Activated CD8-positive, alpha-beta memory T cell treated with anti-CD3 and anti-CD28 coated beads for 48 hours (primary cell): ENCODE results near the gene ATG4B.

Experiments used
- DNase-seq, 3 experiments: peaks; one replicate each; pipeline ENCODE4 v3.0.0-alpha.2; 2020; ENCODE audit warnings: low read depth in 2 of 3, low spot score in 2 of 3

The ATG4B gene

DNA sequence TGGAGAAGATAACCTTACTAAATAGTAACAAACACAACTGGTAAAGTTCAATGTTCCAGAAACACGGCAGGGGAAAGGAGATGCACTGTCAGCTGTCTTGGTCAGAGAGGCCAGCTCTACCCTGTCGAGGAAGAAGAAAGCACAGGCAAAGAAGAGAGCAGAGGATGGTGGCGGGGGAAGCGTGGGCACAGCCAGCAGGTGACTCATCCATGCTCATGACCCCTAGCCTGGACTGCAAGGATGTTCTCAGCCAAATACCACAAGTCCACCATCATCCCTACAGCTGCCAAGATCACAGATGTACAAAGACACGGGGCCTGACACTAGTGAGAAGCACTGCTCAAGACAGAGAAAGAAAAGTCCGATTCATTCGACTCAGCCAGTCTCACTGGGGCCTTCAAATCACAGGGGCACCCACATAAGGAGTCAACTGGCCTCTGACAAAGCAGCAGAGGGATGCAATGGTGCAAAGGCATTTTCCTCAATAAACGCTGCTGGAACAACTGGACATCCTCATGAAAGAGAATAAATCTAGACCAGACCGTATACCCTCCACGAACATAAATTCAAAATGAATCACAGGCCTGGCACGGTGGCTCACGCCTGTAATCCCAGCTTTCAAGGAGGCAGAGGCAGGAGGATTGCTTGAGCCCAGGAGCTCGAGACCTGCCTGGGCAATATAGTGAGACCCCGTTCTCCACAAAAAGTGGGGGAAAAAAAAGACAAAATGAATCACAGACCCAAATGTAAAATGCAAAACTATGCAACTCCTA is 43.5 kb downstream of the ATG4B start:
- no peak for DNase-seq

DNA sequence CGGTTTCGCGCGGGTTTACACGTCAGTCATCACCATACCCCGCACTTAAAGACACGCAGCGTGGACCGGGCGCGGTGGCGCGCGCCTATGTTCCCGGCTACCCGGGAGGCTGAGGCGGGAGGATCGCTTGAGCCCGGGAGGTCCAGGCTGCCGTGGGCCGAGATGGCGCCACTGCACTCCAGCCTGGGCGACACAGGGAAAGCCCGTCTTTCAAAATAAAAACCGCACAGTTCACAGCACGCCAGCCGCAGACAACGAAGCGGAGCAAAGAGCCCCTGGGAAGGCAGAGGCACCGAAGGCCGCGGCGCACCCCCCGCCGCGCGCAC is 48.8 kb downstream of the ATG4B start:
- no peak for DNase-seq

GRCh38 chr2:241686650-241687425 is 49.3 kb downstream of the ATG4B start, which contains the start of gene DTYMK:
Gene DTYMK (minus strand): TSS chr2:241686815. CDS start chr2:241686783, 32 bp downstream.
- peak; percentile 90 to 93 (median 93) for DNase-seq

DNA sequence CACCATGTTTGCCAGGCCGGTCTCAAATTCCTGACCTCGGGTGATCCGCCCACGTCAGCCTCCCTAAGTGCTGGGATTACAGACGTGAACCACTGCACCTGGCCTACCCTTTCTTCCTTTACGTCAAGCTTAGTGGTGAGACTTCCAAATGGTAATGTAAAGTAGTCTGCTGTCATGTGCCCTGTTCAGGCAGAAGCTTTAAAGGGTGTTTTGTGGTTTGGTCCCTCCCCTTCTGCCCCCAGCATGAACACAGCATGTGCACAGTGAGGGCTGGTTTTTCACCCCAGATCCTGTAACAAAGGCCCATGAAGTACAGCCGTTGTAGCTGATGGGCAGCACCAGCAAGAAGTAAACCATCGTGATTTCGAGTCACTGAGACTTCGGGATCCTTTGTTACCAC is 51.8 kb downstream of the ATG4B start:
- no peak for DNase-seq

DNA sequence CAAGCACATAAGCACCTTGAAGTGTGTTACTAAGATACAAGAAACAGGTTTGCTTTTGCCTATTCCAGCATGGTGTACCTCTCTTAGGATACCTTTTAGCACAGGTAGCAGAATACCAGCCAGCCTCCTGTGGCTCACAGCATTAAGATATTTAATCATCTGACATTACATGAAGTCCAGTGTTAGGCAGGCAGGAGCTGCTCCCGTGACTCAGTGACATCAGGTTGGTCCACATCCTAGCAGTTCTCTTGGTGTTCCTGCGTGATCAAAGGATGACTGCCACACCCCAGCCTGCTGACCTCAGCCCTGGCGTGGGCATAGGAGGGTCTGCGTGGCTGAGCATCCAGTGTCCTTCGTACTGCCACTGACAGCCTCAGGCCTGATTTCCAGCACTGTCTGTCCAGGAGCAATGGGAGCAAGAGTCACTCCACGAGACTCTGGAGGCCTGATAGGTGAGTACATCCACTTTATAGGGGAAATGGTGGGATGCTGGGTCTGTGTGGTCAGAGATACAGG is 52.8 kb downstream of the ATG4B start:
- no peak for DNase-seq

- no peak for DNase-seq
Observed at GRCh38 chr2:241692448-241692847, 55.0 kb downstream of the ATG4B start.

GRCh38 chr2:241695651-241696050 is 58.2 kb downstream of the ATG4B start:
- DNase-seq: no peak

- DNase-seq: no peak
Observed at GRCh38 chr2:241701149-241701398, 63.6 kb downstream of the ATG4B start.

DNA sequence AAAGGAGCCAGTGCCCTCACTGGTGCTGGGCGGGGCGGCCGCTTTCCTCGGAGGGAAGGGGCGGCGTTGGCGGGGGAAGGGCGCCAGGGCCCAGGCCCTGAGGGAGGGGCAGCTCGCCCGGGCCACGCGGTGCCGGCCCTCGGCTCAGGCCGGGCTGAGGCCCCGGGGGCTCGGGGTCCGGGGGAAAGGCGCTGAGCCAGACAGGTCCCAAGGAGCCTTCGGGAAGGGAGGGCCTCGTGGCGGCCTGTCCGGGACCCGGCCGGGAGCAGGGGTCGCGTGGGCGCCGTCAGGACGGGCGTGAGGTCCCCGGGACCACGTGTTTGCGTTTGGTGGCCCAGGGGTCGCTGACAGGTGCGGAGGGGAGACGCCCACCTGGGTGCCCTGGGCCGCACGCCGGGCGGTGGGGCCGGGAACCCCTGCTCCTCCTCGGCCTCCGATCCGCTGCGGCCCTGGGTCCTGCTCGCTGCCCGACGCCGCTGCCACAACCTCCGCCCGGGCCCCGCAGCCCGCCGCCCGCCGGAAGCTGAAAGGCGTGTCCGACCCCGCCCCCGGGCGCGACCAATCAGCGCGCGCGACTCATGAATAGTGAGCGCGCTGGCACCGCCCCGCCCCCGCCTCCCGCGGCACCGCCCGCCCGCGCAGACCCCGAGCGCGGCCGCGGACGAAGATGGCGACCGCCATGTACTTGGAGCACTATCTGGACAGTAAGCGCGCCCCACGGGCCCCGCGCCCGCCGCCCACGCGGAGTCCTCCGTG is 64.1 kb downstream of the ATG4B start, which contains the start of gene ING5:
ING5 (plus strand) TSS at position 641 of the 756 bp plus-strand sequence; CDS start at position 668, 27 bp downstream.
- peak; percentile 90 to 97 (median 92) for DNase-seq

DNA sequence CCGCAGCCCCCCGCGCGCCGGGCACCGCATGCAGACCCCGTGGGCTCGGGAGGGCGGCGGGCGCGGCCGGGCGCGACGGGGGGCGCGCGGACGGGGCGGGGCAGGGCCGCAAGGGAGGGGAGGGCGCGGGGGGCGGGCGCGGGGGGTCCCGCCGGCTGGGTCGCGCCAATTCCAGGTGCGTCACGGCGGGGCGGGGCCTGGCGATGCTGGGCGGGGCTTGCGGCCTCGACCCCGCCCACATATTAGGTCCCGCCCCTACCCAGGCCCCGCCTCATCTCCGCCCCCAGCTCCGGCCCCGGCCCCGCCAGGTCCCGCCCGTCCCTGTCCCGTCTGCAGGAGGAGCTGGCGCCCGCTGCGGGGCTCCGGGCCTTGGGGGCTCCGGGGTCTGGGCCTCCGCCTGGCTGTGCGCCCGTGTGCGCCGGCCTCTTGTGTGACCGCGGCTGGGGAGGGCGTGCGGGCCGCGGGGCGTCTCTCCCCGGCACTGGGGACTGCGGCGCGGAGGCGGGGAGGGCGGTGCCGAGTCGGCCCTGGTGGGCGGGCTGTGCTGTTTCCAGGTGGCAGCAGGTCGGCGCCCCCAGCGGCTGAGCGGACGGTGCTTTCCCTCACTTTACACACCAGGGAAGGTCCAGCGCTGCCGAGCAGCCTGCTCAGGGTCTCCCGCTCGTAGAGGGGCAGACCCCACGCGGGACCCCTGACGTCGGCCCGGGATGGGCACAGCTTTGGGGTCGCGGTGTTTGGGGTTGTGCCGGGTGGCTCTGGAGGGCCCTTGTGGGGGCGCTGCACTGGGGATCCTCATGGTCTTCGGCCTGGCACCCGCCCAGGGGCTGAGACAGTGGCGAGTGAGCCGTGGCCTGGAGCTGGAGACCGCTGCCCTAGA is 64.9 kb downstream of the ATG4B start:
- DNase-seq: peak; percentile 76 to 91 (median 88)

GRCh38 chr2:241703032-241703604 is 65.6 kb downstream of the ATG4B start:
- no peak for DNase-seq

DNA sequence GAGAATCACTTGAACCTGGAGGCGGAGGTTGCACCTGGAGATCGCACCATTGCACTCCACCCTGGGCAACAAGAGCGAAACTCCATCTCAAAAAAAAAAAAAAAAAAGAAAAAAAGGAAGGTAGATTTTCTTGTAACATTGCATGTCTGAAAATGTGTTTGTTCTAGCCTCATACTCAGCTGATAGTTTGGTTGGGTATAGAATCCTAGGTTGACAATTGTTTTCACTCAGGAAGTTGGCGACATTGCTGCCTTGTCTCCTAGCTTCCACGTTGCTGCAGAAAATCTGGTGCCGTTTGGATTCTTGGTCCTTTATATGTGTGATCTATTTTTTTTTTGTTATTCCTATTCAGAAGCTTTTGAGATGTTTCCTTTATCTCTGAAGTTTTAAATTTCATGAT is 69.0 kb downstream of the ATG4B start:
- no peak for DNase-seq

DNA sequence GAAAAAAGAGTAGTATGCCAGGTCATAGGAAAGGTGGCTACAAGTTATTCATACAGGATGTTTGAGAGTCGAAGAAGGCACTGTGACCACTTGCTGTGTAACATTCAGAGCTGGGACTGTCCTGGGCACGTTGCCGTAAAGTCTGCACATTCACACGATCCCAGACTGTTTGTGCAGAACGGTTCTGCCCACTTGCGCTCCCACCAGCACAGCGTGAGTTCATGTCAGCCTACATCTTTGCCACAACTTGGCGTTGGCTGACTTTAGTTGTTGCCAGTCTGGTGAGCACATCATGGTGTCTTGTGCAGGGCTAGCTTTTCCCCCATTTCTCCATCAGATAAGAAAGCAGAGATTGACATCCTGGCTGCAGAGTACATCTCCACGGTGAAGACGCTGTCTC is 71.4 kb downstream of the ATG4B start:
- no peak for DNase-seq

DNA sequence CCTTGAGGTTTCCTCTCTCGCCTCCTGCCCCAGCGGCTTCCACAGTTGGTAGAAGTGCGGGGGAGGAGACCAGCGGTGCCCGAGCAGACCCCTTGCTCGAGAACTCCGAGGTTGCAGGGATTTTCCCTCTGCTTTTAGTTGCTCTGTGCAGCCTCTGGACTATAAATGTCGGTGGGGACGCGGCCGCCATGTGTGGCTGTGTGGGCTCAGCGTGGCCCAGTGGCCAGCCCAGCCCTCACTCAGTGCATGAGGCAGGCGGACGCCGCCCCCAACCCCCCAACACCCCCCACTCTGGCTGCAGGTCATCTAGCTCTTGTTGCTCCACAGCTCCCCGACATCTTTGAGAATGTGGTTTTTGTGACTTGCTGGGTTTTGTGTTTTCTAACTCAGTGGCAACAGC is 81.6 kb downstream of the ATG4B start:
- no peak for DNase-seq

GRCh38 chr2:241720099-241720498 is 82.6 kb downstream of the ATG4B start:
- no peak for DNase-seq

GRCh38 chr2:241720560-241720959 is 83.1 kb downstream of the ATG4B start:
- no peak for DNase-seq

DNA sequence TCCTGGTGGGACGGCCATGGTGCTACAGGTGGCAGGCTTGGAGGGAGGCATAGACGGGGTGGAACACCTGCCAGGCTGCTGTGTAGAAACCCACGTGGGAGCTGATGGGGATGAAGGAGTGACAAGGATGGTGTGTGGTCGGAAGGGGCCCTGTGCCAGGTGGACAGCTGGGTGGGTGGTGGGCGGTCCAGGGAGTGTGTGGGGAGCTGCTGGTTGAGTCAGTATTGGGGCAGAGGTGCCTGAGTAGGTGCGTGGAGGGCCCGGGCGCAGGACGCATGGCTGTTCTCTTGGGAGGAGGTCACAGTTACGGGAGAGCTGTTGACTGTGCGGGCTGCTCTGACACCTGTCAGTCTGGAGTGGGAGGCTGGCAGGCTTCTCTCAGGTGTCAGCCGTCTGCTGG is 84.4 kb downstream of the ATG4B start:
- no peak for DNase-seq

DNA sequence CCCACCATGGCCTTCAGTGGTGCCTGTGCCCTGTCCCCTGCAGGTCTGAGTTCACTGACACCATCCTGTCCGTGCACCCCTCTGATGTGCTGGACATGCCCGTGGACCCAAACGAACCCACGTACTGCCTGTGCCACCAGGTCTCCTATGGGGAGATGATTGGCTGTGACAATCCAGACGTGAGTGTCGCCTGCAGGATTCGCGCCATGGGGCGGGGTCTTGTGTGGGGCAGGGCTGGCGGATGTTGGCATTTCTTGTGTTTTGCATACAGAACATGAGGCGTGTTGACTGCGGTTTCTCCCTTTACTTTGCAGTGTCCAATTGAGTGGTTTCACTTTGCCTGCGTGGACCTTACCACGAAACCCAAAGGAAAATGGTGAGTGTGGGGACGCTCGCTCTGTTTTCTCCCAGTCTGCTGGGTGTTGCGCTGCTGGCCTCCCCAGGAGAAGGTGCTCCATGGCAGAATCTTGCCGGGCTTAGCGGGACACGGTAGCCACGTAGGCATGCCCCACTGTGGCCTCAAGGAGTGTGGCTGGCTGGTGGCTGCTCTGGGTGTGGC is 85.5 kb downstream of the ATG4B start:
- DNase-seq: no peak
